Activated CD8-positive, alpha-beta memory T cell treated with anti-CD3 and anti-CD28 coated beads, Interleukin-2, amount 50 U/mL, for 24 hours (primary cell): ENCODE results near the gene TCF12.

Experiments used
- DNase-seq: peaks from one replicate; pipeline ENCODE4 v3.0.0-alpha.2; 2020; ENCODE audit errors: extremely low read depth

The TCF12 gene

GRCh38 chr15:57297630-57298029 is 379.2 kb downstream of the TCF12 start:
- DNase-seq = no peak

- no peak for DNase-seq
Measured at GRCh38 chr15:57298204-57298603, 379.8 kb downstream of the TCF12 start.

GRCh38 chr15:57298843-57299550 is 380.6 kb downstream of the TCF12 start:
- DNase-seq = no peak

GRCh38 chr15:57301307-57301706 is 382.9 kb downstream of the TCF12 start:
- no peak for DNase-seq

- DNase-seq = no peak
Measured at GRCh38 chr15:57302640-57303257, 384.3 kb downstream of the TCF12 start.

- no peak for DNase-seq
Measured at GRCh38 chr15:57305009-57305408, 386.6 kb downstream of the TCF12 start.

GRCh38 chr15:57306161-57306943 is 387.9 kb downstream of the TCF12 start:
- DNase-seq = peak; percentile 58

GRCh38 chr15:57306944-57307411 is 388.5 kb downstream of the TCF12 start:
- no peak for DNase-seq

GRCh38 chr15:57307527-57308169 is 389.2 kb downstream of the TCF12 start:
- DNase-seq = no peak

- DNase-seq = no peak
Measured at GRCh38 chr15:57308170-57308545, 389.7 kb downstream of the TCF12 start.

GRCh38 chr15:57309856-57310760 is 391.7 kb downstream of the TCF12 start:
- no peak for DNase-seq

GRCh38 chr15:57310876-57311275 is 392.4 kb downstream of the TCF12 start:
- DNase-seq = no peak

GRCh38 chr15:57312006-57312317 is 393.5 kb downstream of the TCF12 start:
- no peak for DNase-seq

GRCh38 chr15:57312318-57313133 is 394.1 kb downstream of the TCF12 start:
- DNase-seq = no peak

- no peak for DNase-seq
Measured at GRCh38 chr15:57313134-57313483, 394.7 kb downstream of the TCF12 start.

- DNase-seq = no peak
Measured at GRCh38 chr15:57314221-57314620, 395.8 kb downstream of the TCF12 start.

- no peak for DNase-seq
Measured at GRCh38 chr15:57316451-57316850, 398.0 kb downstream of the TCF12 start.

- no peak for DNase-seq
Measured at GRCh38 chr15:57319226-57319918, 400.9 kb downstream of the TCF12 start.

GRCh38 chr15:57319919-57320560 is 401.6 kb downstream of the TCF12 start:
- DNase-seq = no peak
